Measurements from ENCODE around the gene CEP128. TPM values are rescaled to one million over a fixed set of nuclear protein-coding genes. Genes with fewer than 3 reads are reported as not detected.

Gene CEP128
- polyA plus RNA-seq, 1 donor (not counting 4 experiments of a cell fraction or from before 2014, with no cell fraction given), result 2.6 TPM

GRCh38 chr14:80781972-80782367 lies 159.6 kb downstream of the CEP128 start:
- FAIRE-seq, result no peak

GRCh38 chr14:80780500-80780899 lies 161.0 kb downstream of the CEP128 start:
- Histone ChIP-seq H2AFZ (ENCODE audit: control insufficient read depth, low read length) (no peak overlapping the region), H4K20me1 (ENCODE audit: control insufficient read depth, extremely low read depth, insufficient read depth, low read length) (no peaks in the 10 kb centered on the region), H3K4me3 (ENCODE audit: control insufficient read depth in 2 of 3, extremely low read depth in 1 of 3, insufficient read depth in 2 of 3, low read depth in 1 of 3, low read length in 3 of 3) (no peak overlapping the region), H3K4me1 (ENCODE audit: control insufficient read depth, extremely low read depth, insufficient read depth, low read length) (no peaks in the 10 kb centered on the region), H3K4me2 (ENCODE audit: control insufficient read depth, extremely low read depth, insufficient read depth, low read depth, low read length) (no peak overlapping the region), H3K9me1 (ENCODE audit: control insufficient read depth, extremely low read depth, insufficient read depth, low read length) (no peaks in the 10 kb centered on the region), H3K27me3 (ENCODE audit: control insufficient read depth, extremely low read depth, insufficient read depth, low read length) (no peaks in the 10 kb centered on the region), H3K9me3 (ENCODE audit: control insufficient read depth, low read depth, low read length) (no peaks in the 10 kb centered on the region), H3K9ac (ENCODE audit: control insufficient read depth, extremely low read depth, insufficient read depth, low read length) (no peak overlapping the region), H3K79me2 (ENCODE audit: control insufficient read depth, insufficient read depth, low read length) (no peaks in the 10 kb centered on the region), H3K36me3 (ENCODE audit: control insufficient read depth in 2 of 2, extremely low read depth in 1 of 2, insufficient read depth in 2 of 2, low read length in 2 of 2) (no peaks in the 10 kb centered on the region), H3K27ac (ENCODE audit: control insufficient read depth, insufficient read depth, low read length) (no peak overlapping the region)
- no peak for FAIRE-seq
- no peak for DNase-seq (ENCODE audit: low read depth, low spot score)
- dilution Hi-C loops (cut with MboI; ENCODE audit: extremely low pct_ligation_motif_present, low sequenced_read_pairs), result no loop called here
- TF ChIP-seq CTCF (optimal IDR thresholded peaks at IDR 0.05 in 1 of 3, IDR thresholded peaks at IDR 0.05 in 1 of 3, conservative IDR thresholded peaks at IDR 0.05 in 1 of 3; ENCODE audit: extremely low read depth in 1 of 3, insufficient read depth in 2 of 3, low read length in 3 of 3) (no peak), EZH2 (IDR thresholded peaks at IDR 0.05; ENCODE audit: low read length) (no peak)

More at GRCh38 chr14:80781972-80782367, 159.6 kb downstream of the CEP128 start:
- no peaks in the 10 kb centered on the region for H3K36me3 ChIP-seq (ENCODE audit: control insufficient read depth in 2 of 2, extremely low read depth in 1 of 2, insufficient read depth in 2 of 2, low read length in 2 of 2)
- H3K27ac ChIP-seq (ENCODE audit: control insufficient read depth, insufficient read depth, low read length), result no peak overlapping the region
- no peaks in the 10 kb centered on the region for H4K20me1 ChIP-seq (ENCODE audit: control insufficient read depth, extremely low read depth, insufficient read depth, low read length)
- no peak overlapping the region for H3K4me2 ChIP-seq (ENCODE audit: control insufficient read depth, extremely low read depth, insufficient read depth, low read depth, low read length)
- H3K27me3 ChIP-seq (ENCODE audit: control insufficient read depth, extremely low read depth, insufficient read depth, low read length), result no peaks in the 10 kb centered on the region
- H3K9me1 ChIP-seq (ENCODE audit: control insufficient read depth, extremely low read depth, insufficient read depth, low read length), result no peaks in the 10 kb centered on the region
- no peak for TF ChIP-seq EZH2 (IDR thresholded peaks at IDR 0.05; ENCODE audit: low read length)
- H3K9ac ChIP-seq (ENCODE audit: control insufficient read depth, extremely low read depth, insufficient read depth, low read length), result no peak overlapping the region
- H3K4me3 ChIP-seq (ENCODE audit: control insufficient read depth in 2 of 3, extremely low read depth in 1 of 3, insufficient read depth in 2 of 3, low read depth in 1 of 3, low read length in 3 of 3), result no peak overlapping the region
- H2AFZ ChIP-seq (ENCODE audit: control insufficient read depth, low read length), result no peak overlapping the region
- H3K9me3 ChIP-seq (ENCODE audit: control insufficient read depth, low read depth, low read length), result no peaks in the 10 kb centered on the region
- no peaks in the 10 kb centered on the region for H3K4me1 ChIP-seq (ENCODE audit: control insufficient read depth, extremely low read depth, insufficient read depth, low read length)
- no peaks in the 10 kb centered on the region for H3K79me2 ChIP-seq (ENCODE audit: control insufficient read depth, insufficient read depth, low read length)
- dilution Hi-C loops (cut with MboI; ENCODE audit: extremely low pct_ligation_motif_present, low sequenced_read_pairs), result no loop called here
- no peak for DNase-seq (ENCODE audit: low read depth, low spot score)

- DNase-seq (ENCODE audit: low read depth, low spot score) (no peak), FAIRE-seq (no peak)
- Histone ChIP-seq H3K4me3 (ENCODE audit: control insufficient read depth in 2 of 3, extremely low read depth in 1 of 3, insufficient read depth in 2 of 3, low read depth in 1 of 3, low read length in 3 of 3) (no peak overlapping the region), H3K4me2 (ENCODE audit: control insufficient read depth, extremely low read depth, insufficient read depth, low read depth, low read length) (no peak overlapping the region), H3K36me3 (ENCODE audit: control insufficient read depth in 2 of 2, extremely low read depth in 1 of 2, insufficient read depth in 2 of 2, low read length in 2 of 2) (peaks cover 1 to 6% of the 10 kb centered on the region in 2 experiments), H3K9ac (ENCODE audit: control insufficient read depth, extremely low read depth, insufficient read depth, low read length) (no peak overlapping the region), H2AFZ (ENCODE audit: control insufficient read depth, low read length) (no peak overlapping the region), H3K4me1 (ENCODE audit: control insufficient read depth, extremely low read depth, insufficient read depth, low read length) (no peaks in the 10 kb centered on the region), H4K20me1 (ENCODE audit: control insufficient read depth, extremely low read depth, insufficient read depth, low read length) (no peaks in the 10 kb centered on the region), H3K79me2 (ENCODE audit: control insufficient read depth, insufficient read depth, low read length) (no peaks in the 10 kb centered on the region), H3K9me3 (ENCODE audit: control insufficient read depth, low read depth, low read length) (no peaks in the 10 kb centered on the region), H3K9me1 (ENCODE audit: control insufficient read depth, extremely low read depth, insufficient read depth, low read length) (no peaks in the 10 kb centered on the region), H3K27me3 (ENCODE audit: control insufficient read depth, extremely low read depth, insufficient read depth, low read length) (no peaks in the 10 kb centered on the region), H3K27ac (ENCODE audit: control insufficient read depth, insufficient read depth, low read length) (no peak overlapping the region)
- TF ChIP-seq CTCF (optimal IDR thresholded peaks at IDR 0.05 in 1 of 3, IDR thresholded peaks at IDR 0.05 in 1 of 3, conservative IDR thresholded peaks at IDR 0.05 in 1 of 3; ENCODE audit: extremely low read depth in 1 of 3, insufficient read depth in 2 of 3, low read length in 3 of 3) (no peak), EZH2 (IDR thresholded peaks at IDR 0.05; ENCODE audit: low read length) (no peak)
- dilution Hi-C loops (cut with MboI; ENCODE audit: extremely low pct_ligation_motif_present, low sequenced_read_pairs), result no loop called here
These were observed 164.9 kb downstream of the CEP128 start for GRCh38 chr14:80776657-80777056.
